Measurements from ENCODE around the gene BCL2.
"Not testable (repeated sequence)": the region's sequence is repeated elsewhere in the genome, so short reads cannot be mapped to it uniquely, and the experiment has no call there.

BCL2 gene

GRCh38 chr18:63229971-63230370, 89.6 kb downstream of the BCL2 start:
- no peak for DNase-seq

GRCh38 chr18:63225434-63225833, 94.1 kb downstream of the BCL2 start:
- DNase-seq, result no peak

GRCh38 chr18:63224630-63225029, 94.9 kb downstream of the BCL2 start:
- no peak for DNase-seq

GRCh38 chr18:63223837-63224236, 95.7 kb downstream of the BCL2 start:
- DNase-seq, result no peak

- no peak for DNase-seq
Measured at GRCh38 chr18:63220903-63221302, 98.7 kb downstream of the BCL2 start.

GRCh38 chr18:63218472-63218871, 101.1 kb downstream of the BCL2 start:
- no peak for DNase-seq

- no peak for DNase-seq
Measured at GRCh38 chr18:63216516-63217311, 102.9 kb downstream of the BCL2 start.

- no peak for DNase-seq
Measured at GRCh38 chr18:63213936-63214671, 105.5 kb downstream of the BCL2 start.

GRCh38 chr18:63213331-63213900, 106.2 kb downstream of the BCL2 start:
- no peak for DNase-seq

GRCh38 chr18:63210521-63210920, 109.0 kb downstream of the BCL2 start:
- no peak for DNase-seq

- DNase-seq, result no peak
Measured at GRCh38 chr18:63208676-63209075, 110.9 kb downstream of the BCL2 start.

- no peak for DNase-seq
Measured at GRCh38 chr18:63207835-63208234, 111.7 kb downstream of the BCL2 start.

- no peak for DNase-seq
Measured at GRCh38 chr18:63207143-63207790, 112.3 kb downstream of the BCL2 start.

- DNase-seq, result no peak
Measured at GRCh38 chr18:63206433-63207142, 113.0 kb downstream of the BCL2 start.

- no peak for DNase-seq
Measured at GRCh38 chr18:63205791-63206252, 113.7 kb downstream of the BCL2 start.

- DNase-seq, result no peak
Measured at GRCh38 chr18:63203497-63203896, 116.1 kb downstream of the BCL2 start.

GRCh38 chr18:63202828-63203227, 116.7 kb downstream of the BCL2 start:
- no peak for DNase-seq

GRCh38 chr18:63201456-63201855, 118.1 kb downstream of the BCL2 start:
- DNase-seq, result not testable (repeated sequence)

GRCh38 chr18:63199743-63200241, 119.8 kb downstream of the BCL2 start:
- no peak for DNase-seq

GRCh38 chr18:63198868-63199742, 120.5 kb downstream of the BCL2 start:
- DNase-seq, result no peak

- DNase-seq, result no peak
Measured at GRCh38 chr18:63198098-63198760, 121.3 kb downstream of the BCL2 start.

Data from kidney glomerular epithelial cell (primary cell).